Stimulated activated CD4-positive, alpha-beta T cell treated with anti-CD3 and anti-CD28 coated beads, Interleukin-1b, Interleukin-23, amount 100 ng/mL, for 24 hours (primary cell): Measurements from ENCODE around the gene EVA1C.
"Not testable (repeated sequence)": the region's sequence is repeated elsewhere in the genome, so short reads cannot be mapped to it uniquely, and the experiment has no call there.

ENCODE experiments used
- DNase-seq, 4 experiments: peaks; one replicate each; pipeline ENCODE4 v3.0.0-alpha.2; 2020; ENCODE audit warnings: low read depth in 4 of 4, low spot score in 1 of 4

The EVA1C gene

DNA sequence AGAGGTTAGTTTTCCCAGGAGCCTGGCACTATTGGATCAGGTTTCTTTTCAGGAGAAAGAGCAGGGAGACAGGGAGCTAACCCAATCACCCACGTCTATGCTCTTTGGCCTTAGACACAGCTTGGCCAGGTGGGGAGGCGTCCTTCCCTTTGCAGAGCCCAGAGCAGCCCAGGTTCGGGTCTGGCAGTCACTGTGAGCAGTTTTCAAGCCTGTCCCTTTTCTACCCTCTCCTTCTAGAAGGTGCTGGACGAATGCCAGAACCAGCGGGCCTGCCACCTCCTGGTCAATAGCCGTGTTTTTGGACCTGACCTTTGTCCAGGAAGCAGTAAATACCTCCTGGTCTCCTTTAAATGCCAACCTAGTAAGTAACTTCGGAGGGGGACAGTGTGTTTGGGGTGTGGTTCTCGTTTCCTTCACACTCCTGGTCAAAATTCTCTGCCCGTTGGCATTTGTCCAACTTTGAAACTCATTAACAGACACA lies 44.9 kb downstream of the EVA1C start:
- no peak for DNase-seq

DNA sequence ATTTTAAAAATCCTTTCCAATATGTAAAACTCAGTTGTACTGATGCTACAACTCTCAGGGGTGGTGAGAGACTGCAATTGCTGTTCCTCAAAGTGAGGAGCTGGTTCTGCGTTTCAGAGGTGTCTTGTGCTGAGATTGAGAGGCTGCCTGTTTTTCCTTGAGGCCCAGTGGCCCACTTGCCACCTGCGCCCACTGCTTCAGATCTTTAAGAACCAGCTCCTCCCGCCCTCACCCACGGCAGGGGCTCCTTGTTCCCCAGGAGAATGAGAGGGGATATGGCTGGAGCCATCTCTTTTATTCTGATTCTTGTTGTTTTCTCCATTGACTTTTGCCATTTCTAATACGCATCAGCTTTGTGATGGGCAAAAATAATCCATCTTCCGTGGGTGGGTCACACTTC lies 45.5 kb downstream of the EVA1C start:
- DNase-seq = no peak

DNA sequence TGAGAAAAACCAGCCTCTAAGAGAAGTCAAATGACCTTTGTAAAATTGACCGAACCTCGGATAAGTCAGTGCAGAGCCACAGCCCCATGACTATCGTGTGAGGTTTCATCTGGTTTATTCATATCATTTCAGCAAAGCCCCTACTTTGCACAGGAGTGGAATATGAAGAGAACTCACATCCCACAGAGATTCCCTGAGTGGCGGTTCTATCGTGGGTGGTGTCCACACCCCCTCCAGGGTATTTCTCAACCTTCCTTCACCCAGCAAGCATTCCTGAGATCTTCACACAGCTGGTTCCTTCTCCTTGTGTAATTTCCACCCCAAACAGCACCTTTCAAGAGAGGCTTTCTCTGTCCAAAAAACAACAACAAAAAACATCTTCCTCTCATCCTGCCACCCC lies 47.5 kb downstream of the EVA1C start:
- no peak for DNase-seq

DNA sequence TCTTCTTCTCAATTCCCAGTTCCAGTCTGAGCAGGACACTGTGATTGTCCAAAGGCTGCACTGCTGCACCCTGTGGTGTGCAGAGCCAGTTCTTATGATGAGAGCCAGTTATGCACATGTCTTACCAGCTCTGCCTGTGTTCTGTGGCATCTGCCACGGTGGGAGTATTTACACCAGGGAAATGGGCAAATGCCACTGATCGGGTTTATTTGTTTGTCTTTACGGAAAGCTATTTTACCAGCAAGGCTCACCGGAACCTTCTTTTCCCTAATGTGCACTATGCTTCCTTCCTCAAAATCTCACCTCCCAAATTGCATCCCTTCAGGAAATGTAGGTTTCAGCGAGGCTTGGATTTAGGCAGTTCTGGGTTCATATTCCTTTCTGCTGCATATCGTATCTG lies 49.0 kb downstream of the EVA1C start:
- DNase-seq = no peak

DNA sequence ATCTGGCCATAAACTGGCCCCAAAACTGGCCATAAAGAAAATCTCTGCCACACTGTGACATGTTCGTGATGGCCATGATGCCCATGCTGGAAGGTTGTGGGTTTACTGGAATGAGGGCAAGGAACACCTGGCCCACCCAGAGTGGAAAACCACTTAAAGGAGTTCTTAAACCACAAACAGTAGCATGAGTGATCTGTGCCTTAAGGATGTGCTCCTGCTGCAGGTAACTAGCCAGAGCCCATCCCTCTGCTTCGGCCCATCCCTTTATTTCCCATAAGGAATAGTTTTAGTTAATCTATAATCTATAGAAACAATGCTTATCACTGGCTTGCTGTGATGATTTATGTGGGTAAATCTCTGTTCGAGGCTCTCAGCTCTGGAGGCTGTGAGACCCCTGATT lies 50.1 kb downstream of the EVA1C start:
- not testable (repeated sequence) for DNase-seq

DNA sequence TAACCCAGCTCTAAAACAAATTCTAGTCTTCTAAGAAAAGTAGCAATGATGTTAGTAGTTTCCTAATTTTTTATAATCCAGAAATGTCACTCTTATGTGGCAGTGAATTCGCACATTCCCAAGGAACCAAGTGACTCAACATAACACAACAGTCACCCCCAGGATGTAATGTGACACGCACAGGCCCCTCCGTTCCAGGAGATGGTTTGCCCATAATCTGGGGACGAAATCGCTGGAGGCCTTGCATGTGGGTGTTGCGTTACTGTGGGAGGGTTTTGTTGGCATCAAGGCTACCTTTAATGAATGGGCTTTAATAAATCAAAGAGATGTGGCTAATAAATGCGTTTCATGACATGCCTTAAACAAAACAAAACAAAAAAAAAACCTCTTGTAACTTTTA lies 50.9 kb downstream of the EVA1C start:
- DNase-seq = no peak

DNA sequence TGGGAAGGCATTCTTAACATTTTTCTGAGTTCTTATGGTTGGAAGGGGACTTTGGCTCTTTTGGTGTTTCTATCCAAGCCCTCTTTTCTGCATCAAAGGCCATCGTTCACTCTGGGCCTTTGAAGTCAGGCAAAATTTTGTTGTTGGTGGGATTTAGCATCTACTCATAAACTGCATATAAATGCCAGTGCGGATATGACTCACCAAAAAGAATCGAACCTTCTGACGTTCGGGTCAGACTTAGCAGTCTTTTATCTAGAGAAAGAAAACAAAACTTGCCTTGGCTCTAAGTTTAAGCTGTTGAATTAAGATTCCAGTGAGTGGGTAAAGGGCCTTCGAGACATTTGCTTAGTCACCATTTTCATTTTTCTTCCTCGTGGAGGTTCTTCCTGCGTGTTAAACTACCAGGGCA lies 51.4 kb downstream of the EVA1C start:
- DNase-seq = no peak

DNA sequence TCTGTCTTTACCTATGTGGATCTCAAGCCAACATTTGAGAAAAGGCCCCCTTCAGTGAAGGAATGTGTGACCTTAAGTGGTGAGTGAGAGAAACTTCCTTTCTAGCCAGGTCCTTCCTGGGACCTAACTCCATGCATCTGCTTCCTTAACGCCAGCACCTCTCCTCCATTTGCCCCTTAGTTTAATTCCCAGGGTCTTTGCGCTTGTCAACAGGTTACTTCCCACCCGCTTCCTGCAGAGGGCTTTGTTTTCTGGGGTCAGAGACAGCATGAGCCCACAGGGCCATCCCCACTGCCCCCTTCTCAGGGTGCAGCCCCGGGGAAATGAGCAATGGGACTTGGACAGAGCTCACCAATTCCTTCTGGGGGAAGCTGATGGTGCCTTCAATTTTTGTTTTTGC lies 54.8 kb downstream of the EVA1C start:
- DNase-seq = no peak

DNA sequence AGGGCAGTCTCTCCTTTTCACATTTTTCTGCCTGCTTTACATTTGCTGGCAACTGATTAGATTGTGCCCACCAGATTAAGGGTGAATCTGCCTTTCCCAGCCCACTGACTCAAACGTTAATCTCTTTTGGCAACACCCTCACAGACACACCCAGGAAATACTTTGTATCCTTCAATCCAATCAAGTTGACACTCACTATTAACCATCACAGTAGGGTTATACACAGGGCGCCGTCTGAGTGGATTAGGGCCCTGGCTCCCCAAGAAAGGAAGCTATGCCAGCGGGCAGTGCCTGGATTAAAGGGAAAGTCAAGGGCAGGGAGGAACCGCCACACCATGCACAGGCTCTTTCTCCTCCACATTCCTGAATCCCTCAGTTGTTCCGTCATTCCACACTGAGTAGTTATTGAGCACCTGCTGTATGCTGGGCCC lies 56.2 kb downstream of the EVA1C start:
- no peak for DNase-seq

DNA sequence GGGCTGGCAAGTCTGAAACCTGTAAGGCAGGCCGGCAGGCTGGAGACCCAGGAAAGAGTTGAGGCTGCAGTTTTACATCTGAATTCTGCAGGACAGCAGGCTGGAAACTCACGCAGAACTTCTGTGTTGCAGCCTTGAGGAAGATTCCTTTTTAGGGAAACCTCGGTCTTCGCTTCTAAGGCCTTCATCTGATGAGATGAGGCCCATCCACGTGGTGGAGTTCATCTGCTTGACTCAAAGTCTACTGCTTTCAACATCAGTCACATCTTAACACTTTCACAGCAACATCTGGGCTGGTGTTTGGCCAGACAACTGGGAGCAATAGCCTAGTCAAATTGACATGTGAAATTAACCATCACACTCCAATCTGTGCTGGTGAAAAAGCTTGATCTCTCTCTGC lies 57.1 kb downstream of the EVA1C start:
- no peak for DNase-seq

DNA sequence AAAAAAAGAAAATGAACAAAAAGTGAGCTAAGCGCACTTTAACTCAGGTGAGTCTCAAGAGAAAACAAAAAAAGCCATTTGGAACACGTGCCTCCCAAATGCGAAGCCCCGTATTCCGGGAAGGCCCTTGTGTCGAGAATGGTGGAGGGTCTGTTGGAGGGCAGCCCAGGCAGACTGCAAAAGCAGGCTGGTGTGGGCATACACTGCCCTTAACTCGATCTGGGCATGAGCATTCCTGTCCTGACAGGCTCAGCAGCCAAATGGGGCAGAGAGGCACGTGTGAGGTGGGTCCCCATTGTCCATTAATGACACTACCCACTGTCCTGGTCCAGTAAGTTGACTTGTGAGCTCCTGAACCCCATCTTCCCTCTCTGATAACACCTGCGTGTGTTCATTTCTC lies 57.7 kb downstream of the EVA1C start:
- DNase-seq = no peak

DNA sequence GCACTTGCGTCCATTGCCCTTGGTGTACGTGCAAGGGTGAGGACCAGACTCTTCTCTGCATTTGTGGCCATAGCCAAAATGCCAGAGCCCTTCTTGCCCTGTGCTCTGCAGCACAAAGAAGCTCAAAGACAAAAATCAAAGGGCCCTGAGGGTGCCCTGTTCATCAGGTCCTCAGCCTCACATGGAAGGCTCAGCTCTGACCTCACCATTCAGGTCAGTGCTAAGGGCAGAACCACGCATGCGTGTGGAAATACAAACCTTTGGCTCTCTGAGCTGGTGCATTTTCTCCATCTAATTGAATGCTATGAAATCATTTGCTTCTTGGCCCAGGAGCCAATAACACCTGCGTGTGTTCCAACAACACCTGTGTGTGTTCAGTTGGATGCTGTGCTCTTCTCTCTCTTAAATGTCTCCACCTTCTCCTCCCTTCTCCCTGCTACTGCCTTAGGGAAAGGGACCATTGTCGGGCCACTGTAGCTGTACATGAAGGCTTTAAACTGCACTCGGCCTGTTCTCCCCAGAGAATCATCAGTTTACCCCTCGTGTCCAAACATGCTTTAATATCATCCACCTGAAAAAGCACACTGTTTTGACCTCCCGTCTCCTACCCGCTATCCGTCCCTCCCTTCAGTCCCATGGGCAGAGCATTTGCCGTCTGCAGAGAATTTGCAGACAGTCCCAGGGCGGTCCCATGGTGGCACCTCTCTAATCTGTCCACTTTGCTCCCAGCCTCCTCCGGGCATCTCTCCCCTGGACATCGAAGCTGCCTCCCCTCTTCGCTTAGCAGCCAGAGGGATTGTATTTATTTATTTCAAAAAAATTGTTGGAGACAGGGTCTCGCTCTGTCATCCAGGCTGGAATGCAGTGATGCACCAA lies 60.6 kb downstream of the EVA1C start:
- DNase-seq = no peak

DNA sequence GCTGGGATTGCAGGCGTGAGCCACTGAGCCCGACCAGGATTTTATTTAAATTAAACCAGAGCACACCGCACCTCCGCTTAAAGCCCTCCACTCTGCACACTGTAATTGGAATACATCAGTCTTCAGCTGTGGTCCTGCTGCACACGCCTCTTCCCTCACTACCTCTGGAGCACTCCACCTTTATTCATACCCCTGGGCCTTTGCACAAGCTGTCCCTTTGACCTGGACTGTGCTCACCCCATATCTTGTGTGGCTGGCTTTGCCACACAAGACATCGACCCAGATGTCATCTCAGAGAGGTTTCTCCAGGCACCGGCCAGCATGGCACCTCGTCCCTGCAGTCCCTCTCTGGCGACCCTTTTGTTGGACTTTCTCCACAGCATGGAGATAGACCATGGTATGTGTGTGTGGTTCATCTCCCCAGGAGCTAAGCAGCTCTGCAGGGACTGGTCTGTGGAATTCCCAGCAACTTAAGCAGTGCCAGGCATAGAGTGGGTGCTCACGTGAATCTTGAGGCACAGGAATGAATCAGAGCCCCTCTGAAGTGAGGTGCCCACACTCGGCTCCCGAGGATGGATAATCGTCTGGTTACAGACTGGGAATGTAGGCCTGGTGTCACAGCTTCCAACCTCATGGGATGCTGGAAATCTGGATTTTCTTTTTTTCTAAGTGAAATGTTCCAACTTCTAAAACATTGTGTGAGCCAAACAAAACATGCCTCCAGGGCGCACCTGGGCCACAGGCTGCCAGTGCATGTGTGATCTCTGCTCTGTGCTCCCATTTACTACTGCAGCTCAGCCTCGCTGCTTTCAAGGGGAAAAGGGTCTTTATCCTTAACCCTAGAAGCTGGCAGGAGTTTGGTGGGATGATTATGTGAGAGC lies 61.9 kb downstream of the EVA1C start:
- no peak for DNase-seq

DNA sequence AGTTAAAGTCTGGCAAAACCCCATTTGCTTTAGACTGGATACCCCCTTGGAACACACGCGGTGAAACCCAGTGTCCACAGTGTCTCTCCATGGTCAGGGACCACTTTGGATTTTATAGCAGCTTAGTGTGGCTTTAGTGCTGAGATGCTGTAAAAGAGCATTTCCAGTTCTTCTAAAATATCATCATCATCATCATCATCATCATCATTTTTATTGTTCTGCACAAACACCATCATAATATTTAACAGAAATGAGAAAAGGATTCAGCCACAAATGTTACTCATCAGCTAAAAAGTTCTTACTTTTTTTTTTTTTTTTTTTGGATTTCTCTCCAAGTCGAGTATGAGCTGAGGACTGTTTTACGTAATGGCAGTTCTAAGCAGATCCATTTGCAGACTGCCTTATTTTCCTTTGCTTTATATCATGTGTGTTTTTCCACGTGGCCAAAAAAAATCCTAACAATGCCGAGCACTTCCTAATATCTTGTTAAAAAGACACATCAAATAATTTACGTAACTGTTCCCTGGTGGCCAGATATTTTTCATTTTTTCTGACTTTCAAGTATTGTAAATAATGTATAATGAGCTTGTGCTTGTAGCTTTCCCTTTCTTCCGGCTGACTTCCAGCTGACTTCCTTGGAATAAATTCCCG lies 62.8 kb downstream of the EVA1C start:
- no peak for DNase-seq

DNA sequence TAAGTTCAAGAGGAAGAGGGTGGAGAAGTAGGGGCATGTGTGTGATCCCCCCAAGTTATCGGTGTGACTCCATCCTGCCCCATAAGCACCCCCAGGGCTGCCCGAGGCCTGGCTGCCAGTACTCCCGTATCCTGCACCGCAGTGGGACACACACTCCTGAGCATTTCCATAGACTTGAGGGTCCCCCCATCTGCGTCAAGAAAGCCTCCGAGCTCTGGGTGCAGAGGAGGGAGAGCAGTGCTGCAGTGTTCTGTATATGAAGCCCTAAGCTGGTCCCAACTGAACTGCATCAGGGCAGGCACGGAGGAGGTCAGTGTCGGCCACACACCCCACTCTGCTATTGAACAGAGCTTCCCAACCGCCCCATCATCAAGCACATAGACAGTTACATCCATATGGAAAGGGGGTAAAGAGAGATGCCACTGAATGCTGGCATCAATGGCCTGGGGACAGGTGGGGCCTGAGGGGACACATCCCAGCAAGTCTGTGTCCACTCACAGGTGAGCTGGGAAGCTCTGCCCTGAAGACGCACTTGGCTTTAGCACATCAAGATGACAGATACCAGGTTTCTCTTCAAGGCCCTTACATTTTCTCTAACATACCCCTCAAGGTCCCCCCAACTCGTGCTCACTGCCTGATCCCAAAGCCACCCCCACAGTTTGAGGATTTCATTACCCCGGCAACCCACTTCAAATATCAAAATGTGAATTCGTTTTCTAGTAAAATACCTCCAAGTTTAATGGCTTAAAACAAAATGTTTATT lies 64.3 kb downstream of the EVA1C start:
- no peak for DNase-seq

DNA sequence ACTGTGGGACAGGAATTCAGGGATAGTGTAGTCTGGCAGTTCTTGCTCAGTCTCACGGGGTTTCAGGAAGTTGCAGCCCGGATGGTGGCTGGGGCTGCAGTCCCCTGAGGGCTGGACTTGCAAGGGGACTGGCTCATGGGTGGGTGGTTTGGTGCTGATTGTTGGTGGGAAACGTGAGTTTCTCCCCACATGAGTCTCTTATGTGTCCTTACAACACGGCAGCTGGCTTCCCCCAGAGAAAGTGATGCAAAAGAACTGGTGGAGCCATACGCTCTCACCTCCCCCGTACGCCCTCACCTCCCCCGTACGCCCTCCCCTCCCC lies 64.9 kb downstream of the EVA1C start:
- DNase-seq = no peak

DNA sequence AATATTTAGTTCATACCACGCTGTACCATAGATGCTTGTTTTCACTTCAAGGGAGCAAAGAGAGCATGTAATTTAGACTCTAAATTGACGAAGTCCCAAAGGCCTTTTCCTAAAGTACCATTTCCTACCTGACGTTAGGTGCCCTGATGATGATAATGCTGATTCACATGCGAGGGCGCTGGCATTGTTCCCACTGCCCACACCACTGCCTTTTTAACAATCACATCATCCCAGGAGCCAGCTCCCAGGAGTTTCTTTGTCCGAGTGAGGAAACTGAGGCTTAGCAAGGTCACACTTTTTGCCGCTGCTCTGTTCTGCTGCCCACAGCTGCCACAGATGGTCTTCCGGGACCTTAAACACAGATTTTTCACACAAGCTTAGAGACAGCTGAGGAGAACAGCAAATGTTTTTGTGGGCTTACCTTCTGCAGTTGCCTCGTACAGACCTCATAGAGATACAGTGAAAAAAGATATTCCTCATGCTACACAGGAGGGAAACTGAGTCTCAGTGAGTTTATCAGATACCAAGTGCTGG lies 69.4 kb downstream of the EVA1C start:
- DNase-seq = no peak

DNA sequence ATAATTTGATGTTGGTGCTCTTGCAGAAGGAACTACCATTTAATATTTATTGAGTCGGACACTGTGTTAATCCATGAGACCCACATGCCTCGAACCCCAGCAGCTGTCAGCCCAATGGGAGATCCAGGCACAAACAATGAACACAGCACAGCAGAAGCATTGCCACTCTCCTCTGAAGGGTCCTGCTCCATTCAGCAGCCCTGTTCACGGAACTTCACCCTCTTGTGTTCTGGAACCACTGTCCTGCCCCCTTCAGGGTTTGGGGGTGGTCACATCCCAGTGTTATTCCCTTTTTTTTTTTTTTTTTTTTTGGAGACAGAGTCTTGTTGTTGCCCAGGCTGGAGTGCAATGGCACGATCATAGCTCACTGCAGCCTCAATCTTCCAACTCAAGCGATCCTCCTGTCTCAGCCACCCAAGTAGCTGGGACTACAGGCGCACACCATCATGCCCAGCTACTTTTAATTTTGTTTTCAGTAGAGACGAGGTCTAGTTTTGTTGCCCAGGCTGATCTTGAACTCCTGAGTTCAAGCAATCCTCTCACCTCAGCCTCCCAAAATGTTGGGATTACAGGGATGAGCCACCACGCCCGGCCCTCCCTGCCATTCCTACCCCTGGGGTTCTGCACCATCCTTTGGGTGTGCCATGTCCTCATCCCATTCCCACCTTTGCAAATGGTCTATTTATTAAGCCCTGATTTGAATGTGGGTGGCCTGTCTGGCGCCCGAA lies 70.2 kb downstream of the EVA1C start:
- no peak for DNase-seq

DNA sequence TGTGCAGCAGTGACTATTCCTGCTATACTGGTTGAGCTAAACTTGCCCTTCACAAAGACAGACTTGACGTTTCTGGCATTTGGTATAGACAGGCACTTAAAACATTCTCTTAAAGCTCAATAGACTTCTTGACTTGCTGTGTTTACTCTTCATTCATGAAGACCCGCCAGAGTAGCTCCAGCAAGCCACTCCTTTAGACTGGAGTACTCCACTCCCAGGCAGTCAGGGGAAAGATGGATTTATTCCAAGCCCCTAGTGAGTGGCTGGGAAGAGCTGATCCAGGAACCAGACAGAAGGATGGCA lies 70.7 kb downstream of the EVA1C start:
- no peak for DNase-seq

DNA sequence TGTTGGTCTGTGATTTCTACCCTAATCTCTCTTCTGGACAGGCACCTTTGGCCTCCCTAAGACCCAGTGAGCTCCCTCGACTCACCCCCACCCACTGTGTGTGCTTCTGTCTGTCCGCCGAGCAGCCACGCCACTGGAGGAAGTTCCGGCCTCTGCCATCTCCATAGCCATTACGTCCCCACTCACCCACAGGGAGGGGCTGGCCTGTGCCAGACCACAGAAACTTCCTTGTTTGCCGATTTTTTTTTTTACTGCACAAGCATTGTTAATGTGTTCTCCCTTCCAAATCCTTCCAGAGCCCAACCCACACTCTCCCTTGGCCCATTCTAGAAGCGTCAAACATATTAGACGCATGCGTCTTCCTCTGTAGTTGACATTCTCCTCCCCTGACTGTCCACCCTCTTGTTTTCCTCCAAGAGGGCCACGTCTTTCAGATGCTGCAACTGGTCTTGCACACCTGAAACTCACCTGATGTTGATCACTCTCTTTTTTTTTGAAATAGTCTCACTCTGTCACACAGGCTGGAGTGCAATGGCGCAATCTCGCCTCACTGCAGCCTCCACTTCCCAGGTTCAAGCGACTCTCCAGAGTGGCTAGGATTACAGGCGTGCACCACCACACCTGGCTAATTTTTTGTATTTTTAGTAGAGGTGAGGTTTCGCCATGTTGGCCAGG lies 72.3 kb downstream of the EVA1C start:
- DNase-seq = no peak
